A549 (cell line): Measurements from ENCODE around the gene PSMC3IP. TPM values are rescaled to one million over a fixed set of nuclear protein-coding genes. Genes with fewer than 3 reads are reported as not detected.

Experiments
- ATAC-seq, 2 experiments: fragments of 200-7000 bp in 1 of 2; fragments of >200 bp in 1 of 2; cut with Nextera tagmentation in 1 of 2; cut with Tn5 transposase in 1 of 2; 3 replicates each; pipeline versions ENCODE4 v1.8.0 to v1.9.1; 2018 to 2020; ENCODE audit warnings: mild to moderate bottlenecking in 1 of 2, moderate library complexity in 1 of 2
- CTCF ChIA-PET: fragments of 300-600 bp; sonication (Branson Sonifier 250); formaldehyde crosslinking; extraction: SDS; loops from one replicate; lab custom pipeline; 2021; ENCODE audit warnings: antibody characterized with exemption, inconsistent platforms; lab: Yijun Ruan, JAX
- POLR2A ChIA-PET: fragments of 350-600 bp; formaldehyde crosslinking; extraction: SDS; loops from one replicate; lab custom pipeline; 2021; ENCODE audit warnings: antibody characterized with exemption, inconsistent platforms; lab: Yijun Ruan, JAX
- DNase-seq, 2 experiments: peaks; one replicate each; pipeline versions ENCODE4 v3.0.0 to v3.0.0-alpha.2; 2011 to 2016; ENCODE audit warnings: low read depth in 1 of 2, low spot score in 1 of 2
- FAIRE-seq: peaks from 2 replicates; lab custom pipeline; 2011; peaks lifted over from hg19 to GRCh38; lab: Jason Lieb, UNC
- H3K27ac ChIP-seq, 2 experiments: fragments of >200 bp; sonication (Bioruptor Twin); formaldehyde crosslinking; 3 replicates each; pipeline ENCODE4 v1.5.1; 2016 to 2017
- H3K4me1 ChIP-seq: fragments of >200 bp; sonication (Bioruptor Twin); formaldehyde crosslinking; 3 replicates; pipeline ENCODE4 v1.6.1; 2016
- H3K4me2 ChIP-seq: fragments of >200 bp; sonication (Bioruptor Twin); formaldehyde crosslinking; 3 replicates; pipeline ENCODE4 v1.6.1; 2016
- H3K4me3 ChIP-seq: fragments of >200 bp; sonication (Bioruptor Twin); formaldehyde crosslinking; 3 replicates; pipeline ENCODE4 v1.5.1; 2016
- H3K9me3 ChIP-seq: fragments of >200 bp; sonication (Bioruptor Twin); formaldehyde crosslinking; 3 replicates; pipeline ENCODE4 v1.6.1; 2016
- BCL3 ChIP-seq: fragments of >200 bp; sonication (Bioruptor Twin); formaldehyde crosslinking; IDR thresholded peaks from 3 replicates; pipeline ENCODE4 v1.6.1; 2016
- CBX2 ChIP-seq: fragments of 200-600 bp; sonication (generic); IDR thresholded peaks from 2 replicates; pipeline ENCODE4 v1.6.1; 2016; ENCODE audit warnings: low read depth, mild to moderate bottlenecking, borderline replicate concordance
- E2F6 ChIP-seq: IDR thresholded peaks from 2 replicates; pipeline ENCODE4 v1.6.1; 2012; ENCODE audit warnings: low read depth, borderline replicate concordance
- EP300 ChIP-seq, 2 experiments: fragments of >200 bp; sonication (Bioruptor Twin); formaldehyde crosslinking; IDR thresholded peaks; 2 replicates in 1 of 2; 3 replicates in 1 of 2; pipeline ENCODE4 v1.6.1; 2016 to 2017
- FOSL2 ChIP-seq, 2 experiments: fragments of 450-650 bp in 1 of 2; fragments of >200 bp in 1 of 2; sonication (Bioruptor Twin) in 1 of 2; formaldehyde crosslinking; IDR thresholded peaks; 2 replicates each; pipeline versions ENCODE4 v1.5.0 to v1.6.1; 2016 to 2020; ENCODE audit warnings: mild to moderate bottlenecking in 1 of 2, moderate library complexity in 1 of 2
- GATA3 ChIP-seq: IDR thresholded peaks from 2 replicates; pipeline ENCODE4 v1.6.1; 2012; ENCODE audit warnings: borderline replicate concordance
- HOXB13 ChIP-seq: fragments of 250-450 bp; sonication (Bioruptor Pico); IDR thresholded peaks from 2 replicates; pipeline ENCODE4 v1.5.0; 2020; ENCODE audit warnings: low read depth, mild to moderate bottlenecking, moderate library complexity
- JUN ChIP-seq, 2 experiments: fragments of >200 bp; sonication (Bioruptor Twin); formaldehyde crosslinking; IDR thresholded peaks; 2 replicates in 1 of 2; 3 replicates in 1 of 2; pipeline ENCODE4 v1.6.1; 2016 to 2017
- KDM1A ChIP-seq: fragments of 200-600 bp; sonication (generic); IDR thresholded peaks from 2 replicates; pipeline ENCODE4 v1.6.1; 2016; ENCODE audit warnings: low read depth, mild to moderate bottlenecking
- KDM5A ChIP-seq: fragments of 200-600 bp; sonication (generic); IDR thresholded peaks from 2 replicates; pipeline ENCODE4 v1.6.1; 2016; ENCODE audit warnings: antibody characterized with exemption, mild to moderate bottlenecking
- MAX ChIP-seq: IDR thresholded peaks from 2 replicates; pipeline ENCODE4 v1.6.1; 2012
- NPAS2 ChIP-seq: fragments of 250-450 bp; sonication (Bioruptor Pico); IDR thresholded peaks from 2 replicates; pipeline ENCODE4 v1.8.0; 2022; ENCODE audit warnings: mild to moderate bottlenecking, moderate library complexity, borderline replicate concordance
- NR3C1 ChIP-seq: fragments of >200 bp; sonication (Bioruptor Twin); formaldehyde crosslinking; IDR thresholded peaks from 3 replicates; pipeline ENCODE4 v1.6.1; 2017
- RNF2 ChIP-seq: fragments of 200-600 bp; sonication (generic); IDR thresholded peaks from 2 replicates; pipeline ENCODE4 v1.6.1; 2016; ENCODE audit warnings: low read depth, mild to moderate bottlenecking, antibody characterized with exemption, moderate library complexity, borderline replicate concordance
- ZC3H11A ChIP-seq: fragments of 450-650 bp; IDR thresholded peaks from 2 replicates; pipeline ENCODE4 v1.6.1; 2014; ENCODE audit warnings: antibody characterized with exemption, mild to moderate bottlenecking
- ZFP36 ChIP-seq: fragments of 450-650 bp; IDR thresholded peaks from 2 replicates; pipeline ENCODE4 v1.6.1; 2014; ENCODE audit warnings: borderline replicate concordance; ENCODE audit not compliant: partially characterized antibody
- WGBS: methylation state at CpG from one replicate; pipeline ENCODE4 v1.1.6; 2017; ENCODE audit errors: missing lambda C conversion rate; 5-methylcytosine and 5-hydroxymethylcytosine counted together
- polyA plus RNA-seq, 4 experiments: library from polyadenylated mRNA; depleted of rRNA in 3 of 4; stranded (reverse); fragments of >200 nt; fragmentation: RNase III in 1 of 4; extraction: RNeasy Plus Mini Kit Qiagen cat#74134 plus additional on column Dnase treatment in 1 of 4; gene quantifications; 2 replicates in 3 of 4; 3 replicates in 1 of 4; pipeline ENCODE4 v1.2.3, GENCODE V29; 2011 to 2017

The PSMC3IP gene
- polyA plus RNA-seq, 2 of the 4 experiments (the other 2 are of a cell fraction): 26.1 to 37.9 TPM

GRCh38 chr17:42566883-42567573 is 10.5 kb downstream of the PSMC3IP start, which contains the start of gene MLX (continued):
- no peak for TF ChIP-seq CBX2
- peak; percentile 87 for TF ChIP-seq MAX
- no peak for TF ChIP-seq NR3C1
- TF ChIP-seq FOSL2 (IDR thresholded peaks at IDR 0.05): no peak
- TF ChIP-seq FOSL2 (CRISPR knock-in tag; IDR thresholded peaks at IDR 0.05): 0 out of 2 replicates have a peak, but pooled peaks have one; percentile 5

- DNase-seq: no peak
- FAIRE-seq: no peak
- CTCF ChIA-PET: interaction anchor here (0.7 to 9.3 kb wide), 4 partner anchors 12 to 113 kb away, joined by 3 to 120 read pairs (median 10); partner anchors contain the start of gene PSMC3IP
- Histone ChIP-seq H3K4me1 (peaks cover 35% of the 10 kb centered on the region), H3K27ac (peak overlapping the region; percentile 96), H3K9me3 (no peaks in the 10 kb centered on the region), H3K4me3 (peak overlapping the region; percentile 93), H3K4me2 (peak overlapping the region; percentile 85)
- POLR2A ChIA-PET: interaction anchor here (1.9 to 3.5 kb wide), 2 partner anchors 11 to 12 kb away, joined by 7 to 17 read pairs; partner anchors contain the start of gene PSMC3IP
- peak; percentile 20 to 21; a peak in 5 of 6 replicates for ATAC-seq
- TF ChIP-seq BCL3 (no peak), GATA3 (peak; percentile 41; the same call in 1 of the 2 replicates)
- WGBS: 69% methylated on average over 28 of the region's 28 CpGs
These were observed 11.2 kb downstream of the PSMC3IP start for GRCh38 chr17:42566215-42566882.

- H3K4me2 ChIP-seq: no peak overlapping the region
- TF ChIP-seq EP300 (IDR thresholded peaks at IDR 0.05) (no peak), RNF2 (no peak)
- FAIRE-seq: no peak
- peak overlapping the region; percentile 96; a peak in 4 of 6 replicates for H3K27ac ChIP-seq
- no peak for DNase-seq
- POLR2A ChIA-PET: interaction anchor here (1.9 to 3.5 kb wide), 2 partner anchors 11 kb away, joined by 7 to 17 read pairs; partner anchors contain the start of gene PSMC3IP
- peaks cover 38% of the 10 kb centered on the region for H3K4me1 ChIP-seq
- H3K4me3 ChIP-seq: no peak overlapping the region
- WGBS: 92% methylated on average over 16 of the region's 16 CpGs
- no peak for ATAC-seq
- CTCF ChIA-PET: interaction anchor here (0.6 to 9.3 kb wide), 8 partner anchors 12 to 270 kb away, joined by 3 to 120 read pairs (median 4); partner anchors contain the start of genes PLEKHH3 and PSMC3IP
- H3K9me3 ChIP-seq: no peaks in the 10 kb centered on the region
These were observed 11.9 kb downstream of the PSMC3IP start for GRCh38 chr17:42565523-42566214.

GRCh38 chr17:42564815-42565522 is 12.6 kb downstream of the PSMC3IP start:
- no peak for FAIRE-seq
- POLR2A ChIA-PET: interaction anchor here (1.9 to 3.5 kb wide), 2 partner anchors 11 to 12 kb away, joined by 7 to 17 read pairs; partner anchors contain the start of gene PSMC3IP
- Histone ChIP-seq H3K4me2 (no peak overlapping the region), H3K9me3 (no peaks in the 10 kb centered on the region), H3K4me1 (peaks cover 38% of the 10 kb centered on the region), H3K27ac (no peak overlapping the region), H3K4me3 (no peak overlapping the region)
- no peak for TF ChIP-seq ZC3H11A
- TF ChIP-seq KDM1A: no peak
- TF ChIP-seq NPAS2 (CRISPR knock-in tag): no peak
- no peak for TF ChIP-seq KDM5A
- no peak for TF ChIP-seq JUN (IDR thresholded peaks at IDR 0.05)
- no peak for TF ChIP-seq ZFP36
- no peak for TF ChIP-seq HOXB13
- no peak for TF ChIP-seq E2F6
- DNase-seq: no peak
- 88% methylated on average over 15 of the region's 15 CpGs for WGBS
- no peak for ATAC-seq
- CTCF ChIA-PET: interaction anchor here (0.6 to 9.3 kb wide), 9 partner anchors 8 to 271 kb away, joined by 3 to 120 read pairs (median 4); partner anchors contain the start of genes PLEKHH3 and PSMC3IP
